ENCODE measurements around the gene NPIPB2. TPM values are rescaled to one million over a fixed set of nuclear protein-coding genes. Genes with fewer than 3 reads are reported as not detected.

NPIPB2 gene
- total RNA-seq, 1 experiment from 2014 or later = 12.5 TPM

DNA sequence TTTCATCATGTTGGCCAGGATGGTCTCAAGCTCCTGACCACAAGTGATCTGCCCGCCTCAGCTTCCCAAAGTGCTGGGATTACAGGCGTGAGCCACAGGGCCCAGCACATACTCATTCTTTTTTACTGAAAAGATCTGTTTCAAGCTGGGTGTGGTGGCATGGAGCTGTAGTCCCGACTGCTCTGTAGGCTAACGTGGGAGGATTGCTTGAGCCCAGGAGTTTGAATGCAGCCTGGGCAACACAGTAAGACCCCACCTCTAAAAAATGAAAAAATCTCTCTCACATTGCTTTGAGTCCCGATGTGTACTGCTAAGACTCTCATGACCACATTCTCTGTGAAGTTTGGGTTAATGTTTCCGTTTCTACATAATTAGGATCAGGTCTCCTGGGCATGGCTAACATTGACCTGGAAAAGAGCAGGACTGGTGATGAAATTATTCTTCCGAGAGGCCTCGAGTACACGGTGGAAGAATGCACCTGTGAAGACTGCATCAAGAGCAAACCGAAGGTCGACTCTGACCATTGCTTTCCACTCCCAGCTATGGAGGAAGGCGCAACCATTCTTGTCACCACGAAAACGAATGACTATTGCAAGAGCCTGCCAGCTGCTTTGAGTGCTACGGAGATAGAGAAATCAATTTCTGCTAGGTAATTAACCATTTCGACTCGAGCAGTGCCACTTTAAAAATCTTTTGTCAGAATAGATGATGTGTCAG is 25.5 kb upstream of the NPIPB2 start:
- WGBS (ENCODE audit: extremely low coverage, insufficient read length, low lambda C conversion rate) = no CpG with 5 or more reads among the region's 17 CpGs
- no peak overlapping the region for H2BK12ac ChIP-seq (ENCODE audit: insufficient read length, low read depth, low read length)
- H3K14ac ChIP-seq (ENCODE audit: insufficient read depth, low read length) = no peak overlapping the region
- H3K4me2 ChIP-seq (ENCODE audit: insufficient read depth, insufficient read length, low read length) = no peak overlapping the region
- Mint-ChIP-seq H3K27me3 (ENCODE audit: low read depth) (no peaks in the 10 kb centered on the region), H3K4me1 (no peaks in the 10 kb centered on the region), H3K4me3 (no peak overlapping the region), H3K9me3 (no peaks in the 10 kb centered on the region), H3K36me3 (ENCODE audit: insufficient read depth in 1 of 3, low read depth in 3 of 3) (peaks cover 0 to 3% (median 0%) of the 10 kb centered on the region in 3 experiments; a peak in 1 of 7 replicates), H3K27ac (peak overlapping the region in 1 of 3 experiments; percentile 25; a peak in 2 of 7 replicates)
- no peak overlapping the region for H4K5ac ChIP-seq (ENCODE audit: insufficient read length, low read depth, low read length)
- H3K79me1 ChIP-seq (ENCODE audit: insufficient read depth, low read depth, low read length, poor library complexity, severe bottlenecking) = no peaks in the 10 kb centered on the region
- no peak overlapping the region for H2BK120ac ChIP-seq (ENCODE audit: low read depth, low read length, poor library complexity, severe bottlenecking)
- H2BK20ac ChIP-seq (ENCODE audit: low read depth, low read length, poor library complexity, severe bottlenecking) = no peak overlapping the region
- H4K8ac ChIP-seq (replicated peaks; ENCODE audit: insufficient read length, low read depth, low read length) = no peak overlapping the region
- TF ChIP-seq, protein P1, sequence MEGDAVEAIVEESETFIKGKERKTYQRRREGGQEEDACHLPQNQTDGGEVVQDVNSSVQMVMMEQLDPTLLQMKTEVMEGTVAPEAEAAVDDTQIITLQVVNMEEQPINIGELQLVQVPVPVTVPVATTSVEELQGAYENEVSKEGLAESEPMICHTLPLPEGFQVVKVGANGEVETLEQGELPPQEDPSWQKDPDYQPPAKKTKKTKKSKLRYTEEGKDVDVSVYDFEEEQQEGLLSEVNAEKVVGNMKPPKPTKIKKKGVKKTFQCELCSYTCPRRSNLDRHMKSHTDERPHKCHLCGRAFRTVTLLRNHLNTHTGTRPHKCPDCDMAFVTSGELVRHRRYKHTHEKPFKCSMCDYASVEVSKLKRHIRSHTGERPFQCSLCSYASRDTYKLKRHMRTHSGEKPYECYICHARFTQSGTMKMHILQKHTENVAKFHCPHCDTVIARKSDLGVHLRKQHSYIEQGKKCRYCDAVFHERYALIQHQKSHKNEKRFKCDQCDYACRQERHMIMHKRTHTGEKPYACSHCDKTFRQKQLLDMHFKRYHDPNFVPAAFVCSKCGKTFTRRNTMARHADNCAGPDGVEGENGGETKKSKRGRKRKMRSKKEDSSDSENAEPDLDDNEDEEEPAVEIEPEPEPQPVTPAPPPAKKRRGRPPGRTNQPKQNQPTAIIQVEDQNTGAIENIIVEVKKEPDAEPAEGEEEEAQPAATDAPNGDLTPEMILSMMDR (conservative IDR thresholded peaks at IDR 0.05) = no peak
- H3K27me3 ChIP-seq (ENCODE audit: insufficient read depth, low read length) = no peaks in the 10 kb centered on the region
- H2BK5ac ChIP-seq (ENCODE audit: insufficient read length, low read length) = no peak overlapping the region
- no peak for DNase-seq
- no peak overlapping the region for H3K23ac ChIP-seq (ENCODE audit: insufficient read length, low read depth, low read length)
- H3K18ac ChIP-seq (ENCODE audit: insufficient read length, low read depth, low read length) = no peak overlapping the region
- peak overlapping the region; percentile 83 for H2AK5ac ChIP-seq (ENCODE audit: insufficient read length, low read length)
- H3K4ac ChIP-seq (ENCODE audit: low read depth, low read length) = no peak overlapping the region
- no peaks in the 10 kb centered on the region for H3K79me2 ChIP-seq (ENCODE audit: insufficient read depth, low read length)
- no peak overlapping the region for H3T11ph ChIP-seq (ENCODE audit: low read length)
- H3K27ac ChIP-seq (ENCODE audit: insufficient read length, low read depth, low read length) = no peak overlapping the region
- no peak overlapping the region for H2AFZ ChIP-seq (ENCODE audit: low read length)
- H4K91ac ChIP-seq (ENCODE audit: insufficient read length, low read depth, low read length) = no peak overlapping the region
- H3K9me3 ChIP-seq (ENCODE audit: control insufficient read depth, low read depth, low read length) = no peaks in the 10 kb centered on the region
- H4K20me1 ChIP-seq (ENCODE audit: control insufficient read depth, insufficient read depth, insufficient read length) = no peaks in the 10 kb centered on the region
- H3K4me1 ChIP-seq (ENCODE audit: insufficient read depth, low read length) = no peaks in the 10 kb centered on the region
- H3K9ac ChIP-seq (ENCODE audit: extremely low read depth, insufficient read length, low read length) = no peak overlapping the region
- no peak overlapping the region for H3K56ac ChIP-seq (ENCODE audit: insufficient read length, low read depth, low read length)
- no peak overlapping the region for H2BK15ac ChIP-seq (ENCODE audit: low read depth, low read length)
- no peaks in the 10 kb centered on the region for H3K23me2 ChIP-seq (ENCODE audit: insufficient read length, low read depth, low read length, poor library complexity, severe bottlenecking)
